D721Med (cell line): ENCODE measurements around the gene CDH4.
"Not testable (repeated sequence)": the region's sequence is repeated elsewhere in the genome, so short reads cannot be mapped to it uniquely, and the experiment has no call there.

Source experiments
- DNase-seq: peaks from one replicate; pipeline ENCODE4 v3.0.0; 2011; ENCODE audit warnings: low spot score; ENCODE audit not compliant: insufficient read length
- FAIRE-seq: peaks from 2 replicates; lab custom pipeline; 2011; peaks lifted over from hg19 to GRCh38; lab: Jason Lieb, UNC
- CTCF ChIP-seq: IDR thresholded peaks from 2 replicates; pipeline ENCODE4 v1.5.1; 2012; ENCODE audit warnings: mild to moderate bottlenecking, control low read depth; ENCODE audit not compliant: insufficient read depth; ENCODE audit errors: missing control alignments

Gene CDH4

DNA sequence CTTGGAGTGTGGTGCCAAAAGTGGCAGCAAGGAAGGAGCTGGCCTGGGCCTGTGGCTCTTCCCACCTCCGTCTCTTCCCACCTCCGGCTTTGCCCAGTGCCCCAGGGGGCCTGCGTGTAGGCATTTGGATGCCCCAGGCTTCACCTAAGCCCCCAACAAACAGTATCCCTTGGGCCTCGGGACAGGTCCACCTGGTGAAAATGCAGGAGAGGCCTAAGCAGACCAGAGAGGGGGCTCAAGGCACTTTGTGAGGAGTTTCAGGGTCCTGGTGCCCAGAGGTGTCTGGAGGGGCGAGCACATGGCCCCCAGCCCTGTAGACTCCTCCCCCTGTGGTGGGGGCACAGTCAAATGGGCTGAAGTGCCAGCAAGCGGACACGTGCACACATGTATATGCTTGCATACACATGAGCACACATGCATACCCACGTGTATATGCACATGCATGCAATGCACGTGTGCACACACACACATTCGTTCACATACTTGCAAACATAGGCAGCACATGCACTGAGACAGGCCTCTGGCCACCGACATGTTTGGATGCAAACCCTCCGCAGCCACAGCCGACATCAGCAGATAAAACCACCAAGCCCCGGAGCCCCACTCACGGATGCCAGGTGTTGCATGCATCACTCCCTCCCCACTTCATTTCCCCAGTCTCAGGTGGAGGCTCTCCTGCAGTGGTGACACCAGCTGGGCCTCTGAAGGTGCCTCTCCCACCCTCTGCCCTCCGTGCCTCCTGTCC lies 689.1 kb downstream of the CDH4 start:
- no peak for FAIRE-seq
- DNase-seq = no peak
- TF ChIP-seq CTCF = no peak

DNA sequence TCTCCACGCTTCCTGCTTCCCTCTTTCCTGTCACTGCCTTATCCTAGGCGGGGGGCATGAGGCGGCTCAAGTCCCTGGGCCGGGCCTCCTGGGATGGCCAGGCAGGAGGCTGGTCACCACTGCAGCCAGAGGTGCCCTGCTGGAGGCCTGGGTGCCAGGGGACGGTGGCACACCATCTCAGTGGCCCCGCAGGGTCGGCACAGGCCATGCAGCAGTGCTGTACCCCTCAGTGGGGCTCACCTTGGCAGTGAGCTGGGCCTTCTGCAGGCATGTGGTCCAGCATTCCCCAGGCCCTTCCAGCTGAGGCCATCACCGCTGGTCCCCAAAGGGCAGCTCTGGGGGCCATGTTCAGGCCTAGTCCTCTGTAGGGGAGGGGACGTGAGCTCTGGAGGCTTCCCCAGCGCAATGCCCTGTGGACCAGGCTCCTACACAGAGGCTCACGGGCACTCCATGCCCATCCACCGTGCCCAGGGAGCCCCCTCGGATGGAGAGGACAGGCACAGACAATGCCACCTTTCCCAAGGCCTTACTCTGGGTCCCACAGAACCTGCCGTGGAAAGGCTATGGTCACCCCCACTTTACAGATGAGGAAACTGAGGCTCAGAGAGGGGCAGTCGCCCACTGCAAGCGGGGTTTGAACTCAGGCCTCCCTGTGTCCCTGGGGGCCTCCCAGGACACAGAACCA lies 689.8 kb downstream of the CDH4 start:
- DNase-seq (no peak), FAIRE-seq (no peak)
- TF ChIP-seq CTCF = no peak

- FAIRE-seq (no peak), DNase-seq (no peak)
- TF ChIP-seq CTCF = no peak
These were observed 690.5 kb downstream of the CDH4 start for GRCh38 chr20:61942526-61942925.

DNA sequence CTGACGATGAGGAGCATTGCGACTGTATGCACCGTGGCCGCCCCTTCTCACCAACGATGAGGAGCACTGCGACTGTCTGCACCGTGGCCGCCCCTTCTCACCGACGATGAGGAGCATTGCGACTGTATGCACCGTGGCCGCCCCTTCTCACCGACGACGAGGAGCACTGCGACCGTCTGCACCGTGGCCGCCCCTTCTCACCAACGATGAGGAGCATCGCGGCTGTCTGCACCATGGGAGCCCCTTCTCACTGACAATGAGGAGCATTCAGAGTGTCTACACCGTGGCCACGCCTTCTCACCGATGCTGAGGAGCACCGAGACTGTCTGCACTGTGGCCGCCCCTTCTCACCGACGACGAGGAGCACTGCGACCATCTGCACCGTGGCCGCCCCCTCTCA lies 692.9 kb downstream of the CDH4 start:
- not testable (repeated sequence) for DNase-seq, FAIRE-seq

GRCh38 chr20:61945495-61945894 lies 693.4 kb downstream of the CDH4 start:
- FAIRE-seq, DNase-seq: not testable (repeated sequence)

GRCh38 chr20:61948056-61948455 lies 696.0 kb downstream of the CDH4 start:
- DNase-seq, FAIRE-seq: not testable (repeated sequence)

DNA sequence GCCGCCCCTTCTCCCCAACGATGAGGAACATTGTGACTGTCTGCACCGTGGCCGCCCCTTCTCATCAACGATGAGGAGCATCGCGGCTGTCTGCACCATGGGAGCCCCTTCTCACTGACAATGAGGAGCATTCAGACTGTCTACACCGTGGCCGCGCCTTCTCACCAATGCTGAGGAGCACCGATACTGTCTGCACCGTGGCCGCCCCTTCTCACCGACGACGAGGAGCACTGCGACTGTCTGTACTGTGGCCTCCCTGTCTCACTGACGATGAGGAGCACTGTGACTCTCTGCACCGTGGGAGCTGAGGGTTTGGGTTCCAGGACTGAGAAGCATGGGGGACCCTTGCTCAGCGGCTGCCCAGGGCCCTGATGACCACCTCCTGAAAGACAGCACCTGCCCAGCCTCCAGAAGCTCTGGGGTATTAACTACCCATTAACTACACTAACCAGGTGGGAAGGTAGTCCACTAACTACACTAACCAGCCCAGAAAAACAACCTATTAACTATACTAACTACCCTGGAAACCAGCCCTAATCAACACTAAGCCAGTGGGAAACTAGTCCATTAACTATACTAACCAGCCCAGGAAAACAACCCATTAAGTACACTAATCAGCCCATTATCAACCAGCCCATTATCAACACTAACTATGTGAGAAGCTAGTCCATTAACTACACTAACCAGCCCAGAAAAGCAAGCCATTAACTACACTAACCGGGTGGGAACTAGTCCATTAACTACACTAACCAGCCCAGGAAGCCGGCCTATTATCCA lies 696.7 kb downstream of the CDH4 start:
- DNase-seq = no peak
- no peak for TF ChIP-seq CTCF
- FAIRE-seq = no peak

DNA sequence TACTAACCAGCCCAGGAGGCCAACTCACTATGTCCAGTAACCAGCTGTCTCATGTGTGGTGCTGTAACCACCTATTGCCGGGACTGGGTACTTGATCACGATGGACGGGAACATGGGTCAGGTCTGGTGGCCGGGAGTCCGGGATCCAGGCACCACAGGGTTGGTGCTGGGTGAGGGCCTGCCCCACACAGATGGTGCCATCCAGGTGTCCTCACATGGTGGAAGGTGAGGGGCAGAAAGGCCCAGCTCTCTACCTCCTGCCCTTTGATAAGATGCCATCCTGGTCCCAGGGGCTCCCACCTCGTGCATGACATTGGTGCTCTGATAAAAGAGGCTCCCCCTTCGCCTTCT lies 697.3 kb downstream of the CDH4 start:
- no peak for TF ChIP-seq CTCF
- FAIRE-seq (no peak), DNase-seq (no peak)
